Bladder microvascular endothelial cell (primary cell): Measurements from ENCODE around the gene HSD17B10. TPM values are rescaled to one million over a fixed set of nuclear protein-coding genes. Genes with fewer than 3 reads are reported as not detected.

ENCODE experiments used
- total RNA-seq: library from RNA; depleted of rRNA; stranded (reverse); fragments of >200 nt; gene quantifications from 2 replicates; pipeline ENCODE4 v1.2.3, GENCODE V29; 2014

HSD17B10 gene
- total RNA-seq, result 61.2 and 63.5 TPM in 2 replicates

GRCh38 chrX:53433651-53434639 lies at the start of gene HSD17B10:
Gene HSD17B10, minus strand, starts transcription at chrX:53434370. Its CDS starts 25 bp downstream, at chrX:53434345.

GRCh38 chrX:53422861-53423306 lies 11.3 kb downstream of the HSD17B10 start, which contains the start of gene RIBC1:
Gene RIBC1, plus strand, starts transcription at chrX:53422873. Its CDS starts 3,404 bp downstream, at chrX:53426277.

GRCh38 chrX:53422086-53422860 lies 11.9 kb downstream of the HSD17B10 start, which contains the start of gene SMC1A:
Gene SMC1A, minus strand, starts transcription at chrX:53422654. Its CDS starts 54 bp downstream, at chrX:53422600.

Other genes with a start within 250 kb of the HSD17B10 start
- gene KDM5C, start 209.2 kb downstream of the HSD17B10 start, total RNA-seq, result 54.4 and 82.6 TPM in 2 replicates
- 2.6 TPM in 2 replicates for gene IQSEC2, start 152.8 kb downstream of the HSD17B10 start, total RNA-seq
- gene SMC1A, start 11.7 kb downstream of the HSD17B10 start, total RNA-seq, result 11.8 and 18.3 TPM in 2 replicates
- gene RIBC1, start 11.5 kb downstream of the HSD17B10 start, total RNA-seq, result 0.16 and 0.19 TPM in 2 replicates